Thyroid gland (tissue), 4 donors: ENCODE results near the gene MYT1. TPM values are rescaled to one million over a fixed set of nuclear protein-coding genes. Genes with fewer than 3 reads are reported as not detected.
"Not testable (repeated sequence)": the region's sequence is repeated elsewhere in the genome, so short reads cannot be mapped to it uniquely, and the experiment has no call there.

Source experiments
- DNase-seq, 2 donors: peaks; one replicate each; pipeline ENCODE4 v3.0.0-alpha.2; 2019
- H3K27ac ChIP-seq, 3 donors: fragments of 200-600 bp; sonication (generic); 1 replicate in 2 of 3; 2 replicates in 1 of 3; pipeline ENCODE4 v1.5.1; 2016 to 2019; ENCODE audit warnings: mild to moderate bottlenecking in 1 of 3, moderate library complexity in 1 of 3
- H3K27me3 ChIP-seq: fragments of 200-600 bp; sonication (generic); one replicate; pipeline ENCODE4 v1.5.1; 2019
- H3K36me3 ChIP-seq, 2 donors: fragments of 200-600 bp; sonication (generic); one replicate each; pipeline ENCODE4 v1.5.1; 2016 to 2019
- H3K4me1 ChIP-seq, 2 donors: fragments of 200-600 bp; sonication (generic); one replicate each; pipeline ENCODE4 v1.5.1; 2017 to 2019
- H3K4me3 ChIP-seq, 3 donors: fragments of 200-600 bp; sonication (generic); replicated peaks in 1 of 3; 1 replicate in 2 of 3; 2 replicates in 1 of 3; pipeline ENCODE4 v1.5.1; 2016; ENCODE audit warnings: mild to moderate bottlenecking in 1 of 3
- H3K9me3 ChIP-seq: fragments of 200-600 bp; sonication (generic); one replicate; pipeline ENCODE4 v1.5.1; 2017
- CTCF ChIP-seq, 6 experiments: fragments of 200-600 bp in 3 of 6; fragments of 450-650 bp in 3 of 6; sonication (generic) in 3 of 6; IDR thresholded peaks; one replicate each; pipeline ENCODE4 v1.5.1; 2016 to 2019; ENCODE audit warnings: antibody characterized with exemption in 6 of 6, mild to moderate bottlenecking in 2 of 6, inconsistent platforms in 1 of 6, moderate library complexity in 1 of 6
- POLR2A ChIP-seq, 2 donors: fragments of 450-650 bp; IDR thresholded peaks; one replicate each; pipeline ENCODE4 v1.6.1; 2017; ENCODE audit warnings: antibody characterized with exemption in 2 of 2, mild to moderate bottlenecking in 2 of 2, moderate library complexity in 1 of 2
- WGBS, 2 donors: methylation state at CpG; one replicate each; pipeline ENCODE4 v1.1.5; 2017; 5-methylcytosine and 5-hydroxymethylcytosine counted together
- intact Hi-C: fragments of 100-400 bp; cut with DNase I; formaldehyde crosslinking; loops from one replicate; pipeline ENCODE4 v1.15.1; 2023
- total RNA-seq, 4 donors: library from RNA; depleted of rRNA; stranded (reverse); fragments of >200 nt; gene quantifications; one replicate each; pipeline ENCODE4 v1.2.3, GENCODE V29; 2016

The MYT1 gene
- total RNA-seq, 4 donors from 2014 or later = 0.42 to 1.8 (median 1.1) TPM

DNA sequence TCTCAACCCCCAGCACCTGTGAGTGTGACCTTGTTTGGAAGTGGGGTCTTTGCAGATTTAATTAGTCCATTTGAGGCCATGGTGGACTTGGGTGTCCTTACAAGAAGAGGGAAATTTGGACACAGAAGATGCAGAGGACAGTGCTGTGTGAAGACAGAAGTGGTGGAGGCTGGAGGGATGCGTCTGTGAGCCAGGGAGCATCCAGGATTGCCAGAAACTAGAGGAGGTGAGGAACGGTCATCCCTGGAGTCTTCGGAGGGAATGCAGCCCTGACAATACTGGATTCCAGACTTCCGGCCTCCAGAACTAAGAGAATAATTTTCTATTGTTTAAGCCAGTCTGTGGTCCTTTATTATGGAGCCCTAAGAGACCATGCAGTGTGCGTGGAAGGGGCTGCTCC is 34.0 kb upstream of the MYT1 start:
- intact Hi-C loops = no loop called here
- no peak overlapping the region for H3K4me3 ChIP-seq
- no peaks in the 10 kb centered on the region for H3K36me3 ChIP-seq
- WGBS, 2 donors = 66 to 72% methylated on average over 5 of the region's 5 CpGs
- H3K27me3 ChIP-seq = no peaks in the 10 kb centered on the region
- DNase-seq = no peak
- H3K9me3 ChIP-seq = no peaks in the 10 kb centered on the region
- TF ChIP-seq POLR2A (IDR thresholded peaks at IDR 0.05) = no peak
- no peak for TF ChIP-seq CTCF (IDR thresholded peaks at IDR 0.05)
- H3K27ac ChIP-seq = no peak overlapping the region
- H3K4me1 ChIP-seq = no peaks in the 10 kb centered on the region

GRCh38 chr20:64130876-64131275 is 33.4 kb upstream of the MYT1 start:
- TF ChIP-seq CTCF (IDR thresholded peaks at IDR 0.05) = no peak
- TF ChIP-seq POLR2A (IDR thresholded peaks at IDR 0.05) = no peak
- no peak for DNase-seq
- WGBS, 2 donors = 85 to 90% methylated on average over 10 of the region's 10 CpGs
- Histone ChIP-seq H3K27me3 (no peaks in the 10 kb centered on the region), H3K4me3 (no peak overlapping the region), H3K4me1 (no peaks in the 10 kb centered on the region), H3K27ac (no peak overlapping the region), H3K36me3 (no peaks in the 10 kb centered on the region), H3K9me3 (no peaks in the 10 kb centered on the region)
- intact Hi-C loops = no loop called here

- H3K4me3 ChIP-seq = no peak overlapping the region
- 85 to 90% methylated on average over 4 of the region's 4 CpGs for WGBS, 2 donors
- no peaks in the 10 kb centered on the region for H3K9me3 ChIP-seq
- H3K36me3 ChIP-seq = no peaks in the 10 kb centered on the region
- no peak for DNase-seq
- no peaks in the 10 kb centered on the region for H3K27me3 ChIP-seq
- H3K27ac ChIP-seq = no peak overlapping the region
- TF ChIP-seq POLR2A (IDR thresholded peaks at IDR 0.05) (no peak), CTCF (IDR thresholded peaks at IDR 0.05) (no peak)
- no peaks in the 10 kb centered on the region for H3K4me1 ChIP-seq
- intact Hi-C loops = no loop called here
These were observed 32.8 kb upstream of the MYT1 start for GRCh38 chr20:64131406-64131805.

GRCh38 chr20:64133951-64134407 is 30.3 kb upstream of the MYT1 start:
- Histone ChIP-seq H3K9me3 (no peaks in the 10 kb centered on the region), H3K36me3 (no peaks in the 10 kb centered on the region), H3K4me3 (no peak overlapping the region), H3K4me1 (no peaks in the 10 kb centered on the region), H3K27me3 (no peaks in the 10 kb centered on the region), H3K27ac (no peak overlapping the region)
- DNase-seq = no peak
- intact Hi-C loops = no loop called here
- no peak for TF ChIP-seq POLR2A (IDR thresholded peaks at IDR 0.05)
- TF ChIP-seq CTCF (IDR thresholded peaks at IDR 0.05) = peak in 1 of 6 experiments; percentile 10
- WGBS, 2 donors = 39 to 57% methylated on average over 8 of the region's 8 CpGs

DNA sequence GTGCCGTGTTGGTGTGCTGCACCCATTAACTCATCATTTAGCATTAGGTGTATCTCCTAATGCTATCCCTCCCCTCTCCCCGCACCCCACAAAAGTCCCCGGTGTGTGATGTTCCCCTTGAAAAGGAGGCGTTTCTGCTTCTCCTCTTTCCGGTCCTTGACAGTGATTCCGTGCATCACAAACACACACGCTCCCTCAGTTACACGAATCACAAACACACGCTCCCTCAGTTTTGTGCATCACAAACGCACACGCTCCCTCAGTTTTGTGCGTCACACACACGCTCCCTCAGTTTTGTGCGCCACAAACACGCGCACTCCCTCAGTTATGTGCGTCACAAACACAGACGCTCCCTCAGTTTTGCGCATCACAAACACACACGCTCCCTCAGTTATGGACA is 29.5 kb upstream of the MYT1 start:
- DNase-seq, H3K4me3 ChIP-seq, H3K27ac ChIP-seq, H3K36me3 ChIP-seq, H3K27me3 ChIP-seq, H3K9me3 ChIP-seq, intact Hi-C loops, H3K4me1 ChIP-seq: not testable (repeated sequence)
- WGBS, 2 donors = 68 to 78% methylated on average over 20 of the region's 20 CpGs
